GM23338 (cell line): ENCODE data around the gene CEBPB. TPM values are rescaled to one million over a fixed set of nuclear protein-coding genes. Genes with fewer than 3 reads are reported as not detected.

Experiments used
- ATAC-seq: fragments of 200-7000 bp; cut with Tn5 transposase; 3 replicates; pipeline ENCODE4 v1.9.1; 2020
- DNase-seq: peaks from one replicate; pipeline ENCODE4 v3.0.0-alpha.2; 2015; ENCODE audit warnings: low spot score
- H2AFZ ChIP-seq: fragments of 200-600 bp; sonication (generic); 2 replicates; pipeline ENCODE4 v1.8.0; 2016; ENCODE audit warnings: antibody characterized with exemption, mild to moderate bottlenecking, moderate library complexity
- H3F3A ChIP-seq: fragments of 200-600 bp; sonication (generic); replicated peaks from 2 replicates; pipeline ENCODE4 v1.8.0; 2017; ENCODE audit warnings: antibody characterized with exemption, mixed run types, low read depth
- H3K27ac ChIP-seq: fragments of 200-600 bp; sonication (generic); 2 replicates; pipeline ENCODE4 v1.6.1; 2016; ENCODE audit warnings: low read depth
- H3K27me3 ChIP-seq: fragments of 200-600 bp; sonication (generic); 2 replicates; pipeline ENCODE4 v1.8.0; 2016; ENCODE audit warnings: mild to moderate bottlenecking, mixed run types, moderate library complexity; ENCODE audit not compliant: insufficient read depth
- H3K36me3 ChIP-seq: fragments of 200-600 bp; sonication (generic); 2 replicates; pipeline ENCODE4 v1.8.0; 2016; ENCODE audit warnings: mild to moderate bottlenecking; ENCODE audit not compliant: insufficient read depth
- H3K4me1 ChIP-seq: fragments of 200-600 bp; sonication (generic); 2 replicates; pipeline ENCODE4 v1.8.0; 2016; ENCODE audit warnings: mild to moderate bottlenecking, moderate library complexity; ENCODE audit not compliant: insufficient read depth
- H3K4me2 ChIP-seq: fragments of 200-600 bp; sonication (generic); 2 replicates; pipeline ENCODE4 v1.7.1; 2017; ENCODE audit warnings: mixed run types
- H3K4me3 ChIP-seq: fragments of 200-600 bp; sonication (generic); 2 replicates; pipeline ENCODE4 v1.6.1; 2016; ENCODE audit warnings: mixed run types
- H3K79me2 ChIP-seq: fragments of 200-600 bp; sonication (generic); replicated peaks from 2 replicates; pipeline ENCODE4 v1.8.0; 2017; ENCODE audit warnings: mild to moderate bottlenecking; ENCODE audit not compliant: insufficient read depth
- H3K9me2 ChIP-seq: fragments of 200-600 bp; sonication (generic); 2 replicates; pipeline ENCODE4 v1.8.0; 2017; ENCODE audit not compliant: insufficient read depth
- H4K20me1 ChIP-seq: fragments of 200-600 bp; sonication (generic); replicated peaks from 2 replicates; pipeline ENCODE4 v1.8.0; 2017; ENCODE audit warnings: mild to moderate bottlenecking; ENCODE audit not compliant: insufficient read depth
- H3K27ac Mint-ChIP-seq: 2 replicates; pipeline ENCODE4 v1.8.0; 2020; ENCODE audit warnings: inconsistent platforms, mild to moderate bottlenecking, moderate library complexity, mixed read lengths
- H3K27me3 Mint-ChIP-seq: 3 replicates; pipeline ENCODE4 v1.8.0; 2022; ENCODE audit warnings: low read depth, mild to moderate bottlenecking, moderate library complexity, mixed read lengths, inconsistent platforms; ENCODE audit not compliant: insufficient read depth, poor library complexity
- H3K36me3 Mint-ChIP-seq: 3 replicates; pipeline ENCODE4 v1.8.0; 2021; ENCODE audit warnings: low read depth, mild to moderate bottlenecking, inconsistent platforms, moderate library complexity, mixed read lengths
- H3K4me1 Mint-ChIP-seq: 3 replicates; pipeline ENCODE4 v1.8.0; 2020; ENCODE audit warnings: mild to moderate bottlenecking, inconsistent platforms, mixed read lengths
- H3K4me3 Mint-ChIP-seq: 3 replicates; pipeline ENCODE4 v1.8.0; 2021; ENCODE audit warnings: moderate library complexity, mild to moderate bottlenecking, inconsistent platforms, mixed read lengths
- H3K9me3 Mint-ChIP-seq: 3 replicates; pipeline ENCODE4 v1.8.0; 2020; ENCODE audit warnings: moderate library complexity, mild to moderate bottlenecking, inconsistent platforms, mixed read lengths
- CREB1 ChIP-seq: fragments of 250-450 bp; sonication (Bioruptor Pico); IDR thresholded peaks from 2 replicates; pipeline ENCODE4 v1.5.0; 2020; ENCODE audit warnings: low read depth, mild to moderate bottlenecking, moderate library complexity
- EZH2 ChIP-seq: fragments of 200-600 bp; sonication (generic); IDR thresholded peaks from one replicate; pipeline ENCODE4 v1.8.0; 2017; ENCODE audit warnings: antibody characterized with exemption, mild to moderate bottlenecking, low read depth; ENCODE audit not compliant: unreplicated experiment
- EZH2phosphoT487 ChIP-seq: fragments of 200-600 bp; sonication (generic); IDR thresholded peaks from one replicate; pipeline ENCODE4 v1.8.1; 2018; ENCODE audit warnings: antibody characterized with exemption; ENCODE audit not compliant: unreplicated experiment
- JUNB ChIP-seq: IDR thresholded peaks from one replicate; pipeline ENCODE4 v1.6.1; 2016; ENCODE audit warnings: antibody characterized with exemption; ENCODE audit not compliant: unreplicated experiment
- NANOG ChIP-seq: IDR thresholded peaks from 2 replicates; pipeline ENCODE4 v1.6.1; 2016; ENCODE audit warnings: antibody characterized with exemption, borderline replicate concordance
- POLR2AphosphoS5 ChIP-seq: IDR thresholded peaks from 2 replicates; pipeline ENCODE4 v1.6.1; 2016; ENCODE audit warnings: antibody characterized with exemption, low read depth
- STAT1 ChIP-seq: IDR thresholded peaks from one replicate; pipeline ENCODE4 v1.6.1; 2016; ENCODE audit warnings: antibody characterized with exemption; ENCODE audit not compliant: unreplicated experiment
- ZNF114 ChIP-seq: fragments of 250-450 bp; sonication (Bioruptor Pico); IDR thresholded peaks from 2 replicates; pipeline ENCODE4 v1.5.0; 2020; ENCODE audit warnings: mild to moderate bottlenecking, moderate library complexity
- ZNF331 ChIP-seq: fragments of 250-450 bp; sonication (Bioruptor Pico); IDR thresholded peaks from 2 replicates; pipeline ENCODE4 v1.5.0; 2020; ENCODE audit warnings: low read depth, mild to moderate bottlenecking, moderate library complexity
- polyA plus RNA-seq: library from polyadenylated mRNA; unstranded; fragments of >200 nt; fragmentation: Nextera tagmentation; extraction: Ambion mirVana; gene quantifications from 2 replicates; pipeline ENCODE4 v1.2.1, GENCODE V29; 2016
- total RNA-seq: library from RNA; depleted of rRNA; stranded (reverse); fragments of >200 nt; shearing (Covaris generic); gene quantifications from 2 replicates; pipeline ENCODE4 v1.2.3, GENCODE V29; 2014
- TF ChIP-seq, protein P1 (sequence below): fragments of 250-450 bp; sonication (Bioruptor Pico); IDR thresholded peaks from 2 replicates; pipeline ENCODE4 v1.5.0; 2020; ENCODE audit warnings: mild to moderate bottlenecking, moderate library complexity
- TF ChIP-seq, protein P2 (sequence below), 2 experiments: fragments of 200-600 bp in 1 of 2; sonication (generic) in 1 of 2; conservative IDR thresholded peaks; 2 replicates each; pipeline versions ENCODE4 v1.5.1 to v1.6.1; 2016 to 2017; ENCODE audit warnings: antibody characterized with exemption in 2 of 2, low read depth in 2 of 2, mild to moderate bottlenecking in 2 of 2, moderate library complexity in 1 of 2
- TF ChIP-seq, protein P3 (sequence below): IDR thresholded peaks from 2 replicates; pipeline ENCODE4 v1.6.1; 2016; ENCODE audit warnings: antibody characterized with exemption
- TF ChIP-seq, protein P4 (sequence below): IDR thresholded peaks from one replicate; pipeline ENCODE4 v1.6.1; 2018; ENCODE audit warnings: antibody characterized with exemption; ENCODE audit not compliant: unreplicated experiment

CEBPB gene
- total and polyA plus RNA-seq, 2 experiments from 2014 or later, result 20.6 to 25.4 TPM

DNA sequence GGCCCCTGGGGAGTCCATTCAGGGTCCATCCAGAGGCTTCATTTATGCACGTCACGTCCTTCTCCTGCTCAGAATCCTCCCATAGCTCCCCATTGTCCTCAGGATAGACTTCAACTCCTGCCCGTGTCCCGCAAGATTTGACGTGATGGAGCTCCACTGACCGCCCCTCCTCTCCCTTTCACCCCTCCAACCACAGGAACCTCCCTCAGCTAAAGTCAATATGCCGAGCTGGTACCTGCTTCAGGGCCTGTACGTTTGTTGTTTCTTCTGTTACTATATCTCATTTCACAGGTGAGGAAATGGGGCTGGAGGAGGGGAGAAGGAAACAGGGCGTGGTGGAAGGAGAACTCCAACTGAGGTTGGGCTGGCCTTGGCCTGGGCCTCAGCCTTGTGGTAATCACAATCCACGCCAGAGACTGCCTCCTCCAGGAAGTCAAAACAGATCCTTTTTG, 38.6 kb downstream of the CEBPB start:
- H3K36me3 Mint-ChIP-seq, result no peaks in the 10 kb centered on the region
- H3K27ac Mint-ChIP-seq, result no peak overlapping the region
- DNase-seq, result no peak

More for the DNA sequence above, 38.6 kb downstream of the CEBPB start:
- H3K4me3 Mint-ChIP-seq, result no peak overlapping the region
- ATAC-seq, result no peak
- Histone ChIP-seq H3K4me1 (no peaks in the 10 kb centered on the region), H3K79me2 (no peaks in the 10 kb centered on the region), H3K4me2 (no peak overlapping the region), H3K9me2 (no peaks in the 10 kb centered on the region), H4K20me1 (no peaks in the 10 kb centered on the region), H3F3A (no peaks in the 10 kb centered on the region), H3K27ac (no peak overlapping the region), H3K27me3 (no peaks in the 10 kb centered on the region), H2AFZ (no peak overlapping the region), H3K4me3 (no peak overlapping the region), H3K36me3 (no peaks in the 10 kb centered on the region)
- TF ChIP-seq, protein P1, sequence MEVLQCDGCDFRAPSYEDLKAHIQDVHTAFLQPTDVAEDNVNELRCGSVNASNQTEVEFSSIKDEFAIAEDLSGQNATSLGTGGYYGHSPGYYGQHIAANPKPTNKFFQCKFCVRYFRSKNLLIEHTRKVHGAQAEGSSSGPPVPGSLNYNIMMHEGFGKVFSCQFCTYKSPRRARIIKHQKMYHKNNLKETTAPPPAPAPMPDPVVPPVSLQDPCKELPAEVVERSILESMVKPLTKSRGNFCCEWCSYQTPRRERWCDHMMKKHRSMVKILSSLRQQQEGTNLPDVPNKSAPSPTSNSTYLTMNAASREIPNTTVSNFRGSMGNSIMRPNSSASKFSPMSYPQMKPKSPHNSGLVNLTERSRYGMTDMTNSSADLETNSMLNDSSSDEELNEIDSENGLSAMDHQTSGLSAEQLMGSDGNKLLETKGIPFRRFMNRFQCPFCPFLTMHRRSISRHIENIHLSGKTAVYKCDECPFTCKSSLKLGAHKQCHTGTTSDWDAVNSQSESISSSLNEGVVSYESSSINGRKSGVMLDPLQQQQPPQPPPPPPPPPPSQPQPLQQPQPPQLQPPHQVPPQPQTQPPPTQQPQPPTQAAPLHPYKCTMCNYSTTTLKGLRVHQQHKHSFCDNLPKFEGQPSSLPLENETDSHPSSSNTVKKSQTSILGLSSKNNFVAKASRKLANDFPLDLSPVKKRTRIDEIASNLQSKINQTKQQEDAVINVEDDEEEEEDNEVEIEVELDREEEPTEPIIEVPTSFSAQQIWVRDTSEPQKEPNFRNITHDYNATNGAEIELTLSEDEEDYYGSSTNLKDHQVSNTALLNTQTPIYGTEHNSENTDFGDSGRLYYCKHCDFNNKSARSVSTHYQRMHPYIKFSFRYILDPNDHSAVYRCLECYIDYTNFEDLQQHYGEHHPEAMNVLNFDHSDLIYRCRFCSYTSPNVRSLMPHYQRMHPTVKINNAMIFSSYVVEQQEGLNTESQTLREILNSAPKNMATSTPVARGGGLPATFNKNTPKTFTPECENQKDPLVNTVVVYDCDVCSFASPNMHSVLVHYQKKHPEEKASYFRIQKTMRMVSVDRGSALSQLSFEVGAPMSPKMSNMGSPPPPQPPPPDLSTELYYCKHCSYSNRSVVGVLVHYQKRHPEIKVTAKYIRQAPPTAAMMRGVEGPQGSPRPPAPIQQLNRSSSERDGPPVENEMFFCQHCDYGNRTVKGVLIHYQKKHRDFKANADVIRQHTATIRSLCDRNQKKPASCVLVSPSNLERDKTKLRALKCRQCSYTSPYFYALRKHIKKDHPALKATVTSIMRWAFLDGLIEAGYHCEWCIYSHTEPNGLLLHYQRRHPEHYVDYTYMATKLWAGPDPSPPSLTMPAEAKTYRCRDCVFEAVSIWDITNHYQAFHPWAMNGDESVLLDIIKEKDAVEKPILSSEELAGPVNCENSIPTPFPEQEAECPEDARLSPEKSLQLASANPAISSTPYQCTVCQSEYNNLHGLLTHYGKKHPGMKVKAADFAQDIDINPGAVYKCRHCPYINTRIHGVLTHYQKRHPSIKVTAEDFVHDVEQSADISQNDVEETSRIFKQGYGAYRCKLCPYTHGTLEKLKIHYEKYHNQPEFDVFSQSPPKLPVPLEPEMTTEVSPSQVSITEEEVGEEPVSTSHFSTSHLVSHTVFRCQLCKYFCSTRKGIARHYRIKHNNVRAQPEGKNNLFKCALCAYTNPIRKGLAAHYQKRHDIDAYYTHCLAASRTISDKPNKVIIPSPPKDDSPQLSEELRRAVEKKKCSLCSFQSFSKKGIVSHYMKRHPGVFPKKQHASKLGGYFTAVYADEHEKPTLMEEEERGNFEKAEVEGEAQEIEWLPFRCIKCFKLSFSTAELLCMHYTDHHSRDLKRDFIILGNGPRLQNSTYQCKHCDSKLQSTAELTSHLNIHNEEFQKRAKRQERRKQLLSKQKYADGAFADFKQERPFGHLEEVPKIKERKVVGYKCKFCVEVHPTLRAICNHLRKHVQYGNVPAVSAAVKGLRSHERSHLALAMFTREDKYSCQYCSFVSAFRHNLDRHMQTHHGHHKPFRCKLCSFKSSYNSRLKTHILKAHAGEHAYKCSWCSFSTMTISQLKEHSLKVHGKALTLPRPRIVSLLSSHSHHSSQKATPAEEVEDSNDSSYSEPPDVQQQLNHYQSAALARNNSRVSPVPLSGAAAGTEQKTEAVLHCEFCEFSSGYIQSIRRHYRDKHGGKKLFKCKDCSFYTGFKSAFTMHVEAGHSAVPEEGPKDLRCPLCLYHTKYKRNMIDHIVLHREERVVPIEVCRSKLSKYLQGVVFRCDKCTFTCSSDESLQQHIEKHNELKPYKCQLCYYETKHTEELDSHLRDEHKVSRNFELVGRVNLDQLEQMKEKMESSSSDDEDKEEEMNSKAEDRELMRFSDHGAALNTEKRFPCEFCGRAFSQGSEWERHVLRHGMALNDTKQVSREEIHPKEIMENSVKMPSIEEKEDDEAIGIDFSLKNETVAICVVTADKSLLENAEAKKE (CRISPR knock-in tag), result no peak
- TF ChIP-seq EZH2phosphoT487 (no peak), NANOG (no peak), CREB1 (CRISPR knock-in tag) (no peak), STAT1 (no peak), JUNB (no peak), ZNF331 (CRISPR knock-in tag) (no peak), POLR2AphosphoS5 (no peak), EZH2 (no peak), ZNF114 (no peak)
- TF ChIP-seq, protein P2, sequence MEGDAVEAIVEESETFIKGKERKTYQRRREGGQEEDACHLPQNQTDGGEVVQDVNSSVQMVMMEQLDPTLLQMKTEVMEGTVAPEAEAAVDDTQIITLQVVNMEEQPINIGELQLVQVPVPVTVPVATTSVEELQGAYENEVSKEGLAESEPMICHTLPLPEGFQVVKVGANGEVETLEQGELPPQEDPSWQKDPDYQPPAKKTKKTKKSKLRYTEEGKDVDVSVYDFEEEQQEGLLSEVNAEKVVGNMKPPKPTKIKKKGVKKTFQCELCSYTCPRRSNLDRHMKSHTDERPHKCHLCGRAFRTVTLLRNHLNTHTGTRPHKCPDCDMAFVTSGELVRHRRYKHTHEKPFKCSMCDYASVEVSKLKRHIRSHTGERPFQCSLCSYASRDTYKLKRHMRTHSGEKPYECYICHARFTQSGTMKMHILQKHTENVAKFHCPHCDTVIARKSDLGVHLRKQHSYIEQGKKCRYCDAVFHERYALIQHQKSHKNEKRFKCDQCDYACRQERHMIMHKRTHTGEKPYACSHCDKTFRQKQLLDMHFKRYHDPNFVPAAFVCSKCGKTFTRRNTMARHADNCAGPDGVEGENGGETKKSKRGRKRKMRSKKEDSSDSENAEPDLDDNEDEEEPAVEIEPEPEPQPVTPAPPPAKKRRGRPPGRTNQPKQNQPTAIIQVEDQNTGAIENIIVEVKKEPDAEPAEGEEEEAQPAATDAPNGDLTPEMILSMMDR (conservative IDR thresholded peaks at IDR 0.05; ENCODE audit: low read depth in 2 of 2), result no peak
- TF ChIP-seq, protein P3, sequence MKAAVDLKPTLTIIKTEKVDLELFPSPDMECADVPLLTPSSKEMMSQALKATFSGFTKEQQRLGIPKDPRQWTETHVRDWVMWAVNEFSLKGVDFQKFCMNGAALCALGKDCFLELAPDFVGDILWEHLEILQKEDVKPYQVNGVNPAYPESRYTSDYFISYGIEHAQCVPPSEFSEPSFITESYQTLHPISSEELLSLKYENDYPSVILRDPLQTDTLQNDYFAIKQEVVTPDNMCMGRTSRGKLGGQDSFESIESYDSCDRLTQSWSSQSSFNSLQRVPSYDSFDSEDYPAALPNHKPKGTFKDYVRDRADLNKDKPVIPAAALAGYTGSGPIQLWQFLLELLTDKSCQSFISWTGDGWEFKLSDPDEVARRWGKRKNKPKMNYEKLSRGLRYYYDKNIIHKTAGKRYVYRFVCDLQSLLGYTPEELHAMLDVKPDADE, result no peak
- TF ChIP-seq, protein P4, sequence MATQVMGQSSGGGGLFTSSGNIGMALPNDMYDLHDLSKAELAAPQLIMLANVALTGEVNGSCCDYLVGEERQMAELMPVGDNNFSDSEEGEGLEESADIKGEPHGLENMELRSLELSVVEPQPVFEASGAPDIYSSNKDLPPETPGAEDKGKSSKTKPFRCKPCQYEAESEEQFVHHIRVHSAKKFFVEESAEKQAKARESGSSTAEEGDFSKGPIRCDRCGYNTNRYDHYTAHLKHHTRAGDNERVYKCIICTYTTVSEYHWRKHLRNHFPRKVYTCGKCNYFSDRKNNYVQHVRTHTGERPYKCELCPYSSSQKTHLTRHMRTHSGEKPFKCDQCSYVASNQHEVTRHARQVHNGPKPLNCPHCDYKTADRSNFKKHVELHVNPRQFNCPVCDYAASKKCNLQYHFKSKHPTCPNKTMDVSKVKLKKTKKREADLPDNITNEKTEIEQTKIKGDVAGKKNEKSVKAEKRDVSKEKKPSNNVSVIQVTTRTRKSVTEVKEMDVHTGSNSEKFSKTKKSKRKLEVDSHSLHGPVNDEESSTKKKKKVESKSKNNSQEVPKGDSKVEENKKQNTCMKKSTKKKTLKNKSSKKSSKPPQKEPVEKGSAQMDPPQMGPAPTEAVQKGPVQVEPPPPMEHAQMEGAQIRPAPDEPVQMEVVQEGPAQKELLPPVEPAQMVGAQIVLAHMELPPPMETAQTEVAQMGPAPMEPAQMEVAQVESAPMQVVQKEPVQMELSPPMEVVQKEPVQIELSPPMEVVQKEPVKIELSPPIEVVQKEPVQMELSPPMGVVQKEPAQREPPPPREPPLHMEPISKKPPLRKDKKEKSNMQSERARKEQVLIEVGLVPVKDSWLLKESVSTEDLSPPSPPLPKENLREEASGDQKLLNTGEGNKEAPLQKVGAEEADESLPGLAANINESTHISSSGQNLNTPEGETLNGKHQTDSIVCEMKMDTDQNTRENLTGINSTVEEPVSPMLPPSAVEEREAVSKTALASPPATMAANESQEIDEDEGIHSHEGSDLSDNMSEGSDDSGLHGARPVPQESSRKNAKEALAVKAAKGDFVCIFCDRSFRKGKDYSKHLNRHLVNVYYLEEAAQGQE, result no peak
- no peaks in the 10 kb centered on the region for H3K9me3 Mint-ChIP-seq
- H3K4me1 Mint-ChIP-seq, result peaks cover 4% of the 10 kb centered on the region; the same call in 1 of the 3 replicates
- peaks cover 7% of the 10 kb centered on the region for H3K27me3 Mint-ChIP-seq
